ENCODE results near the gene TP53BP1.
A peak's percentile ranks its signal among the peaks of the same experiment; 100 is the strongest.

Gene TP53BP1

DNA sequence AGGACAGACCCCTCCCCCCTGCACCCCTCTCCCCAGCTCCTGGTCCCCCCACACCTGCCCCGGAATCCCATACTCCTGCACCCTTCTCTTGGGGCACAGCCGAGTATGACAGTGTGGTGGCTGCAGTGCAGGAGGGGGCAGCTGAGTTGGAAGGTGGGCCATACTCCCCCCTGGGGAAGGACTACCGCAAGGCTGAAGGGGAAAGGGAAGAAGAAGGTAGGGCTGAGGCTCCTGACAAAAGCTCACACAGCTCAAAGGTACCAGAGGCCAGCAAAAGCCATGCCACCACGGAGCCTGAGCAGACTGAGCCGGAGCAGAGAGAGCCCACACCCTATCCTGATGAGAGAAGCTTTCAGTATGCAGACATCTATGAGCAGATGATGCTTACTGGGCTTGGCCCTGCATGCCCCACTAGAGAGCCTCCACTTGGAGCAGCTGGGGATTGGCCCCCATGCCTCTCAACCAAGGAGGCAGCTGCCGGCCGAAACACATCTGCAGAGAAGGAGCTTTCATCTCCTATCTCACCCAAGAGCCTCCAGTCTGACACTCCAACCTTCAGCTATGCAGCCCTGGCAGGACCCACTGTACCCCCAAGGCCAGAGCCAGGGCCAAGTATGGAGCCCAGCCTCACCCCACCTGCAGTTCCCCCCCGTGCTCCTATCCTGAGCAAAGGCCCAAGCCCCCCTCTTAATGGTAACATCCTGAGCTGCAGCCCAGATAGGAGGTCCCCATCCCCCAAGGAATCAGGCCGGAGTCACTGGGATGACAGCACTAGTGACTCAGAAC, 34.3 kb upstream of the TP53BP1 start:
- Histone ChIP-seq H3K9me3 (ENCODE audit: control insufficient read depth in 1 of 2, low read length in 2 of 2) (no peaks in the 10 kb centered on the region), H3K36me3 (ENCODE audit: control insufficient read depth in 1 of 2, insufficient read depth in 2 of 2, low read length in 2 of 2) (peaks cover 7 to 41% of the 10 kb centered on the region in 2 donors), H3K27ac (ENCODE audit: low read length) (no peak overlapping the region), H3K4me3 (ENCODE audit: low read depth in 1 of 2, low read length in 2 of 2) (no peak overlapping the region), H3K4me1 (ENCODE audit: control insufficient read depth in 1 of 2, insufficient read depth in 2 of 2, low read length in 2 of 2) (no peaks in the 10 kb centered on the region), H3K27me3 (ENCODE audit: low read depth, low read length) (no peaks in the 10 kb centered on the region)

DNA sequence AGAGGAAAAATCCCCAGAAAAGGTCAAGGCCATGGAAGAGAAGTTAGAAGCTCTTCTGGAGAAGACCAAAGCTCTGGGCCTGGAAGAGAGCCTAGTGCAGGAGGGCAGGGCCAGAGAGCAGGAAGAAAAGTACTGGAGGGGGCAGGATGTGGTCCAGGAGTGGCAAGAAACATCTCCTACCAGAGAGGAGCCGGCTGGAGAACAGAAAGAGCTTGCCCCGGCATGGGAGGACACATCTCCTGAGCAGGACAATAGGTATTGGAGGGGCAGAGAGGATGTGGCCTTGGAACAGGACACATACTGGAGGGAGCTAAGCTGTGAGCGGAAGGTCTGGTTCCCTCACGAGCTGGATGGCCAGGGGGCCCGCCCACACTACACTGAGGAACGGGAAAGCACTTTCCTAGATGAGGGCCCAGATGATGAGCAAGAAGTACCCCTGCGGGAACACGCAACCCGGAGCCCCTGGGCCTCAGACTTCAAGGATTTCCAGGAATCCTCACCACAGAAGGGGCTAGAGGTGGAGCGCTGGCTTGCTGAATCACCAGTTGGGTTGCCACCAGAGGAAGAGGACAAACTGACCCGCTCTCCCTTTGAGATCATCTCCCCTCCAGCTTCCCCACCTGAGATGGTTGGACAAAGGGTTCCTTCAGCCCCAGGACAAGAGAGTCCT, 33.4 kb upstream of the TP53BP1 start:
- Histone ChIP-seq H3K27me3 (ENCODE audit: low read depth, low read length) (no peaks in the 10 kb centered on the region), H3K9me3 (ENCODE audit: control insufficient read depth in 1 of 2, low read length in 2 of 2) (no peaks in the 10 kb centered on the region), H3K4me3 (ENCODE audit: low read depth in 1 of 2, low read length in 2 of 2) (no peak overlapping the region), H3K36me3 (ENCODE audit: control insufficient read depth in 1 of 2, insufficient read depth in 2 of 2, low read length in 2 of 2) (peaks cover 12 to 50% of the 10 kb centered on the region in 2 donors), H3K27ac (ENCODE audit: low read length) (no peak overlapping the region), H3K4me1 (ENCODE audit: control insufficient read depth in 1 of 2, insufficient read depth in 2 of 2, low read length in 2 of 2) (no peaks in the 10 kb centered on the region)

DNA sequence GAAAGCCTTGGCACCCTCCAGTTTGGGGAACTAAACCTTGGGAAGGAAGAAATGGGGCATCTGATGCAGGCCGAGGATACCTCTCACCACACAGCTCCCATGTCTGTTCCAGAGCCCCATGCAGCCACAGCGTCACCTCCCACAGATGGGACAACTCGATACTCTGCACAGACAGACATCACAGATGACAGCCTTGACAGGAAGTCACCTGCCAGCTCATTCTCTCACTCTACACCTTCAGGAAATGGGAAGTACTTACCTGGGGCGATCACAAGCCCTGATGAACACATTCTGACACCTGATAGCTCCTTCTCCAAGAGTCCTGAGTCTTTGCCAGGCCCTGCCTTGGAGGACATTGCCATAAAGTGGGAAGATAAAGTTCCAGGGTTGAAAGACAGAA, 32.2 kb upstream of the TP53BP1 start:
- Histone ChIP-seq H3K4me3 (ENCODE audit: low read depth in 1 of 2, low read length in 2 of 2) (no peak overlapping the region), H3K4me1 (ENCODE audit: control insufficient read depth in 1 of 2, insufficient read depth in 2 of 2, low read length in 2 of 2) (no peaks in the 10 kb centered on the region), H3K27me3 (ENCODE audit: low read depth, low read length) (no peaks in the 10 kb centered on the region), H3K36me3 (ENCODE audit: control insufficient read depth in 1 of 2, insufficient read depth in 2 of 2, low read length in 2 of 2) (peaks cover 12 to 59% of the 10 kb centered on the region in 2 donors), H3K27ac (ENCODE audit: low read length) (no peak overlapping the region), H3K9me3 (ENCODE audit: control insufficient read depth in 1 of 2, low read length in 2 of 2) (no peaks in the 10 kb centered on the region)

DNA sequence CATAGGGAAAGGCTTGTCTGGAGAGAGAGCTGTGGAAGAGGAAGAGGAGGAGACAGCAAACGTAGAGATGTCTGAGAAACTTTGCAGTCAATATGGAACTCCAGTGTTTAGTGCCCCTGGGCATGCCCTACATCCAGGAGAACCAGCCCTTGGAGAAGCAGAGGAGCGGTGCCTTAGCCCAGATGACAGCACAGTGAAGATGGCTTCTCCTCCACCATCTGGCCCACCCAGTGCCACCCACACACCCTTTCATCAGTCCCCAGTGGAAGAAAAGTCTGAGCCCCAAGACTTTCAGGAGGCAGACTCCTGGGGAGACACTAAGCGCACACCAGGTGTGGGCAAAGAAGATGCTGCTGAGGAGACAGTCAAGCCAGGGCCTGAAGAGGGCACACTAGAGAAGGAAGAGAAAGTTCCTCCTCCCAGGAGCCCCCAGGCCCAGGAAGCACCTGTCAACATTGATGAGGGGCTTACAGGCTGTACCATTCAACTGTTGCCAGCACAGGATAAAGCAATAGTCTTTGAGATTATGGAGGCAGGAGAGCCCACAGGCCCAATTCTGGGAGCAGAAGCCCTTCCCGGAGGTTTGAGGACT, 31.4 kb upstream of the TP53BP1 start:
- Histone ChIP-seq H3K9me3 (ENCODE audit: control insufficient read depth in 1 of 2, low read length in 2 of 2) (no peaks in the 10 kb centered on the region), H3K4me1 (ENCODE audit: control insufficient read depth in 1 of 2, insufficient read depth in 2 of 2, low read length in 2 of 2) (peaks cover 0 to 4% of the 10 kb centered on the region in 2 donors), H3K27me3 (ENCODE audit: low read depth, low read length) (no peaks in the 10 kb centered on the region), H3K4me3 (ENCODE audit: low read depth in 1 of 2, low read length in 2 of 2) (no peak overlapping the region), H3K36me3 (ENCODE audit: control insufficient read depth in 1 of 2, insufficient read depth in 2 of 2, low read length in 2 of 2) (peaks cover 12 to 59% of the 10 kb centered on the region in 2 donors), H3K27ac (ENCODE audit: low read length) (no peak overlapping the region)

DNA sequence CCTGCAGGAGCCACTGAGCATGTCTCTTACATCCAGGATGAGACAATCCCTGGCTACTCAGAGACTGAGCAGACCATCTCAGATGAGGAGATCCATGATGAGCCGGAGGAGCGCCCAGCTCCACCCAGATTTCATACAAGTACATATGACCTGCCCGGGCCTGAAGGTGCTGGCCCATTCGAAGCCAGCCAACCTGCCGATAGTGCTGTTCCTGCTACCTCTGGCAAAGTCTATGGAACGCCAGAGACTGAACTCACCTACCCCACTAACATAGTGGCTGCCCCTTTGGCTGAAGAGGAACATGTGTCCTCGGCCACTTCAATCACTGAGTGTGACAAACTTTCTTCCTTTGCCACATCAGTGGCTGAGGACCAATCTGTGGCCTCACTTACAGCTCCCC, 30.7 kb upstream of the TP53BP1 start:
- H3K4me1 ChIP-seq (ENCODE audit: control insufficient read depth in 1 of 2, insufficient read depth in 2 of 2, low read length in 2 of 2) = peaks cover 0 to 10% of the 10 kb centered on the region in 2 donors
- peaks cover 12 to 59% of the 10 kb centered on the region in 2 donors for H3K36me3 ChIP-seq (ENCODE audit: control insufficient read depth in 1 of 2, insufficient read depth in 2 of 2, low read length in 2 of 2)
- no peaks in the 10 kb centered on the region for H3K27me3 ChIP-seq (ENCODE audit: low read depth, low read length)
- no peak overlapping the region for H3K4me3 ChIP-seq (ENCODE audit: low read depth in 1 of 2, low read length in 2 of 2)
- H3K27ac ChIP-seq (ENCODE audit: low read length) = no peak overlapping the region
- no peaks in the 10 kb centered on the region for H3K9me3 ChIP-seq (ENCODE audit: control insufficient read depth in 1 of 2, low read length in 2 of 2)

DNA sequence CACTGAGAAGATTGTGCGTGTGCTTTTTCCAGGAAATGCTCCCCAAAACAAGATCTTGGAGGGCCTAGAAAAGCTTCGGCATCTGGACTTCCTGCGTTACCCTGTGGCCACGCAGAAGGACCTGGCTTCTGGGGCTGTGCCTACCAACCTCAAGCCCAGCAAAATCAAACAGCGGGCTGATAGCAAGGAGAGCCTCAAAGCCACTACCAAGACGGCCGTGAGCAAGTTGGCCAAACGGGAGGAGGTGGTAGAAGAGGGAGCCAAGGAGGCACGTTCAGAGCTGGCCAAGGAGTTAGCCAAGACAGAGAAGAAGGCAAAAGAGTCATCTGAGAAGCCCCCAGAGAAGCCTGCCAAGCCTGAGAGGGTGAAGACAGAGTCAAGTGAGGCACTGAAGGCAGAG, 29.3 kb upstream of the TP53BP1 start:
- no peaks in the 10 kb centered on the region for H3K9me3 ChIP-seq (ENCODE audit: control insufficient read depth in 1 of 2, low read length in 2 of 2)
- H3K27ac ChIP-seq (ENCODE audit: low read length) = no peak overlapping the region
- no peaks in the 10 kb centered on the region for H3K27me3 ChIP-seq (ENCODE audit: low read depth, low read length)
- no peak overlapping the region for H3K4me3 ChIP-seq (ENCODE audit: low read depth in 1 of 2, low read length in 2 of 2)
- peaks cover 12 to 59% of the 10 kb centered on the region in 2 donors for H3K36me3 ChIP-seq (ENCODE audit: control insufficient read depth in 1 of 2, insufficient read depth in 2 of 2, low read length in 2 of 2)
- peaks cover 0 to 10% of the 10 kb centered on the region in 2 donors for H3K4me1 ChIP-seq (ENCODE audit: control insufficient read depth in 1 of 2, insufficient read depth in 2 of 2, low read length in 2 of 2)

DNA sequence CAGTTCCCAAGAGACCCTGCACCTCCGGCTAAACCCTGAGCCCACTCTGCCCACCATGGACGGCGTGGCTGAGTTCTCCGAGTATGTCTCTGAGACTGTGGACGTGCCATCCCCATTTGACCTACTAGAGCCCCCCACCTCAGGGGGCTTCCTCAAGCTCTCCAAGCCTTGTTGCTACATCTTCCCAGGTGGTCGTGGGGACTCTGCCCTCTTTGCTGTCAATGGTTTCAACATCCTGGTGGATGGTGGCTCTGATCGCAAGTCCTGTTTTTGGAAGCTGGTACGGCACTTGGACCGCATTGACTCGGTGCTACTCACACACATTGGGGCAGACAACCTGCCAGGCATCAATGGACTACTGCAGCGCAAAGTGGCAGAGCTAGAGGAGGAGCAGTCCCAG, 28.5 kb upstream of the TP53BP1 start:
- Histone ChIP-seq H3K27ac (ENCODE audit: low read length) (no peak overlapping the region), H3K4me3 (ENCODE audit: low read depth in 1 of 2, low read length in 2 of 2) (no peak overlapping the region), H3K36me3 (ENCODE audit: control insufficient read depth in 1 of 2, insufficient read depth in 2 of 2, low read length in 2 of 2) (peaks cover 12 to 59% of the 10 kb centered on the region in 2 donors), H3K4me1 (ENCODE audit: control insufficient read depth in 1 of 2, insufficient read depth in 2 of 2, low read length in 2 of 2) (peaks cover 4 to 18% of the 10 kb centered on the region in 2 donors), H3K27me3 (ENCODE audit: low read depth, low read length) (no peaks in the 10 kb centered on the region), H3K9me3 (ENCODE audit: control insufficient read depth in 1 of 2, low read length in 2 of 2) (no peaks in the 10 kb centered on the region)

DNA sequence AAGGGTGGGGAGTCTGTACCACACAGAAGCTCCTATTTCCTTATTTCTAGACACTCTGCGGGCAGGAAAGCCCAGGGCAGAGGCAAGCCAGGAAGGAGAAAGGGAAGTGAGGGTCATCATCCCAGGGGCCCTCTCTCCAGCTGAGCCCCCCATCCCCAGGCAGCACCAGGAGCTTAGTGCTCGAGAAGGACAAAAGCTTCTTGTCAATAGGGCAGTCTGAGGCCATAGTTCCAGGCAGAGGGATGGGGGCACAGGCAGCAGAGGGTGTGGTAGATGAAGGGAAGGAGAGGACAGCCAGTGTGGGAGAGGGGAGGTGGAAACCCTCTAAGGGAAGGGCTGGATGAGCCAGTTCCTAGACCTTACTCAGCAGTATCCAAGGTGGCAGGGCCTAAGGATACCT, 27.2 kb upstream of the TP53BP1 start:
- no peak overlapping the region for H3K4me3 ChIP-seq (ENCODE audit: low read depth in 1 of 2, low read length in 2 of 2)
- no peak overlapping the region for H3K27ac ChIP-seq (ENCODE audit: low read length)
- peaks cover 9 to 27% of the 10 kb centered on the region in 2 donors for H3K4me1 ChIP-seq (ENCODE audit: control insufficient read depth in 1 of 2, insufficient read depth in 2 of 2, low read length in 2 of 2)

DNA sequence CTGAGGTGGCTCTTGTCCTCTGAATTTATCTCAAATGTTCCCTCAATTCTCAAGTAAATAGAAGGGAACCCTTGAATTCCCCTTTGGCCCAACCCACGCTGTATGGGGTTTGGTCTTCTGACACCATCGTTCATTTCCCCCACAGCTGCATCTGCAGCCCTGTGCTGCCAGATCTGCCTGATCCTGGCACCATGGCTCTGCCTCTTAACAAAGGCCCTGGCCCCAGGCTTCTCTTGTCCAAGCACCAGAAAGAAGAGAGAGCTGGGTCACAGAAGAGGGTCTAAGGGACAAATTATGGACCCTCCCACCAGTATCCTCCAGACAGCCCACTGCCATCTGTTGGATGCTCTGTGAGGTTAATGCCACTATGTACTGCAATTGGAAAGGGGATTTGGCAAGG, 26.2 kb upstream of the TP53BP1 start:
- peaks cover 7 to 37% of the 10 kb centered on the region in 2 donors for H3K36me3 ChIP-seq (ENCODE audit: control insufficient read depth in 1 of 2, insufficient read depth in 2 of 2, low read length in 2 of 2)
- peak overlapping the region in 1 of 2 donors; percentile 83 for H3K4me3 ChIP-seq (ENCODE audit: low read depth in 1 of 2, low read length in 2 of 2)
- peaks cover 9 to 31% of the 10 kb centered on the region in 2 donors for H3K4me1 ChIP-seq (ENCODE audit: control insufficient read depth in 1 of 2, insufficient read depth in 2 of 2, low read length in 2 of 2)
- H3K9me3 ChIP-seq (ENCODE audit: control insufficient read depth in 1 of 2, low read length in 2 of 2) = no peaks in the 10 kb centered on the region
- H3K27me3 ChIP-seq (ENCODE audit: low read depth, low read length) = no peaks in the 10 kb centered on the region
- H3K27ac ChIP-seq (ENCODE audit: low read length) = peak overlapping the region; percentile 11

More for the DNA sequence above, 27.2 kb upstream of the TP53BP1 start:
- no peaks in the 10 kb centered on the region for H3K27me3 ChIP-seq (ENCODE audit: low read depth, low read length)
- H3K9me3 ChIP-seq (ENCODE audit: control insufficient read depth in 1 of 2, low read length in 2 of 2) = no peaks in the 10 kb centered on the region
- H3K36me3 ChIP-seq (ENCODE audit: control insufficient read depth in 1 of 2, insufficient read depth in 2 of 2, low read length in 2 of 2) = peaks cover 8 to 46% of the 10 kb centered on the region in 2 donors

DNA sequence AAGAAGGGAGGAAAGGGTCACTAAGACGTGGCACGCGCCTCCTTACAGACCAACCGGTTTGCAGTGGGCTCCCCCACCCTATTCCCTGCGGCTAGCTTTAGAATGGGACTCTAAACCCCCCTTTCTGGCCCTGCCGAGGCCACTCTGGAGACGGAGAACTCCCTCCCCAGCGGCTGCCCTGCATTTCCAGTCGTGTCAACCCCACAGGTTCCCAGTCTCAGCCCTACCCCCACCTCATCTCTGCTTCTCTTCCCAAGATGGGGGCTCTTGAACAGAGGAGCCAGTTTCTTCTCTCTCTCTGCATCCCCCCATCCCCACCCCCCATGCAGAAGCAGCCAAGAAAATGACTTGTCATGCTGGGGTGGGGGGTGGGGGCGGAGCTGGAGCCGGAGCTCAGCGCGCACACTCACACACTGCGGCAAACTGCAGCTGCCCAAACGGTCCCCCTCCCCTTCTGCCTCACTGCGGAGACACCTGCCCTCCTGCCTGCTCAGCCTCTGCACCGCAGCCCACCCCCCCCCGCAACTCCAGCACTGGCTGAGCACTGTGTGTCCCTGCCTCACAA, 25.3 kb upstream of the TP53BP1 start:
- Histone ChIP-seq H3K4me3 (ENCODE audit: low read depth in 1 of 2, low read length in 2 of 2) (peak overlapping the region; percentile 80 to 83), H3K27ac (ENCODE audit: low read length) (peak overlapping the region; percentile 62), H3K27me3 (ENCODE audit: low read depth, low read length) (no peaks in the 10 kb centered on the region), H3K9me3 (ENCODE audit: control insufficient read depth in 1 of 2, low read length in 2 of 2) (no peaks in the 10 kb centered on the region), H3K4me1 (ENCODE audit: control insufficient read depth in 1 of 2, insufficient read depth in 2 of 2, low read length in 2 of 2) (peaks cover 9 to 33% of the 10 kb centered on the region in 2 donors), H3K36me3 (ENCODE audit: control insufficient read depth in 1 of 2, insufficient read depth in 2 of 2, low read length in 2 of 2) (peaks cover 7 to 27% of the 10 kb centered on the region in 2 donors)

Data from muscle layer of duodenum (tissue), 2 donors.